NCI-H2029 (cell line): Measurements from ENCODE around the gene CES1.
"Not testable (repeated sequence)": the region's sequence is repeated elsewhere in the genome, so short reads cannot be mapped to it uniquely, and the experiment has no call there.

Experiments used
- DNase-seq: peaks from one replicate; lab custom pipeline; 2025; lab: John Stamatoyannopoulos, UW

Gene CES1

GRCh38 chr16:55830658-55831294, 2.1 kb downstream of the CES1 start:
- no peak for DNase-seq

- DNase-seq = not testable (repeated sequence)
These were observed 3.7 kb downstream of the CES1 start for GRCh38 chr16:55829232-55829631.

- no peak for DNase-seq
These were observed 4.2 kb downstream of the CES1 start for GRCh38 chr16:55828680-55829079.

- no peak for DNase-seq
These were observed 7.7 kb downstream of the CES1 start for GRCh38 chr16:55825115-55825728.

GRCh38 chr16:55824473-55825000, 8.4 kb downstream of the CES1 start:
- no peak for DNase-seq

GRCh38 chr16:55822280-55822810, 10.6 kb downstream of the CES1 start:
- no peak for DNase-seq

GRCh38 chr16:55821210-55821609, 11.7 kb downstream of the CES1 start:
- no peak for DNase-seq

GRCh38 chr16:55820615-55821014, 12.3 kb downstream of the CES1 start:
- no peak for DNase-seq

- DNase-seq = no peak
These were observed 15.5 kb downstream of the CES1 start for GRCh38 chr16:55817236-55817912.

GRCh38 chr16:55816222-55816621, 16.7 kb downstream of the CES1 start:
- not testable (repeated sequence) for DNase-seq

GRCh38 chr16:55815320-55815719, 17.6 kb downstream of the CES1 start:
- peak; percentile 7 for DNase-seq

GRCh38 chr16:55814174-55814573, 18.7 kb downstream of the CES1 start:
- DNase-seq = not testable (repeated sequence)

- DNase-seq = not testable (repeated sequence)
These were observed 19.2 kb downstream of the CES1 start for GRCh38 chr16:55813730-55814129.

GRCh38 chr16:55812951-55813350, 19.9 kb downstream of the CES1 start:
- DNase-seq = no peak

- peak; percentile 52 for DNase-seq
These were observed 21.1 kb downstream of the CES1 start for GRCh38 chr16:55811811-55812210.

- DNase-seq = no peak
These were observed 22.4 kb downstream of the CES1 start for GRCh38 chr16:55810451-55810961.

GRCh38 chr16:55809851-55810250, 23.0 kb downstream of the CES1 start:
- no peak for DNase-seq

GRCh38 chr16:55809386-55809785, 23.5 kb downstream of the CES1 start:
- no peak for DNase-seq

GRCh38 chr16:55808286-55808685, 24.6 kb downstream of the CES1 start:
- DNase-seq = not testable (repeated sequence)

GRCh38 chr16:55805104-55805503, 27.8 kb downstream of the CES1 start:
- DNase-seq = not testable (repeated sequence)

GRCh38 chr16:55803681-55804080, 29.2 kb downstream of the CES1 start:
- DNase-seq = not testable (repeated sequence)

- not testable (repeated sequence) for DNase-seq
These were observed 39.9 kb downstream of the CES1 start for GRCh38 chr16:55792934-55793374.
